NOMO-1 treated with dmso at 0.1 percent for 144 hours (cell line): ENCODE measurements around the gene PALD1.

Source experiments
- DNase-seq: peaks from one replicate; lab custom pipeline; 2025; ENCODE audit not compliant: unreplicated experiment; lab: John Stamatoyannopoulos, UW

Gene PALD1

DNA sequence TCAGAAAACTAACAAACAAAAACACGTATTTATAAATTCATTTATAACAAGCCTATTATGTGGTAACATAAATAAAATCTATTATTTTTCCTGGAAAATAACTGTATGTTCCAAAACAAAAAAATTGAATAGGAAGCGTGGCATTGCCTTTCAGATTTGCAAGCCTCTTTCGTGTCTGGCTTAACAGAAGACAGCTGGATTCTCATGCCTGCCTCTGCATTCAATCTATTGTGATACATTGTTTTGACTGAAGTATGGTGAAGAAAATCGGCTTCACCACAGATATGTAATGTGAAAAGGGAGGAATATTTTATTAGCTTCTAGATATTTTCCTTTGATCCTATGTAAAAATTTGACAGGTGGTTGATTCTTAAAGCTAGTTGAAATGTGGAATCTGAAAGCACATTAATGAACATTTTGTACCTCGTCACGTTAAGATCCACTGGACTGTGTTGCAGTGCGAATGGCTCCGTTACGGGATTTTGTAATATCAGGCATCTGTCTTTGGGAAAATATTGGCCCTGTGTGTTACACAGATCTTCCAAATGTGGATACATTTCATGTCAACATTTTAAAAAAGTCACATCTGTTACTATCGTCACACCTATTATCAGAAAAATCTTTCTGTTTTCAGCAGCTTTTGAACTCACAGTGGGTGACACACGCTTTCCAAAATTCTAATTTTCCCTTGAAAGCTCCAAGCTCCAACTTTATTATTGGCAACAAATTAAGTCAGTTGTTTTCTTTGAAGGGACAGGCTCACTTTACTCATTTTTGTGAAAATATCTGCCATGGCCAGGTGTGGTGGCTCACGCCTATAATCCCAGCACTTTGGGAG lies 26.2 kb downstream of the PALD1 start:
- no peak for DNase-seq

DNA sequence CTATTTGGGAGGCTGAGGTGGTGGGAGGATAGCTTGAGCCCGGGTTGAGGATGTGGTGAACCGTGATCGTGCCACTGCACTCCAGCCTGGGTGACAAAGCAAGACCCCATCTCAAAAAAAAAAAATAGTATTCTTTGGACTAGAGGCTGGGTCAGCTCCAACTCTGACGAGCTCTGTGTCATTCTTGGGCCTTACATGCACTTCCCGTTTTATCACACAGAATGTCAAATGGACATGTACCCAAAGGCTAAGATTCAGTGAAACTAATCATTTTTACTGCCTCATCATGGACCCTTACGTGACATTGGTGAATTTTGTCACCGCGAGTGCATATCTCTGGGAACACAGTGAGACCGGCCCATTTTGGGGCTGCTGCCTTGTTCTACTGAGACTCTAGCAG lies 27.3 kb downstream of the PALD1 start:
- no peak for DNase-seq

DNA sequence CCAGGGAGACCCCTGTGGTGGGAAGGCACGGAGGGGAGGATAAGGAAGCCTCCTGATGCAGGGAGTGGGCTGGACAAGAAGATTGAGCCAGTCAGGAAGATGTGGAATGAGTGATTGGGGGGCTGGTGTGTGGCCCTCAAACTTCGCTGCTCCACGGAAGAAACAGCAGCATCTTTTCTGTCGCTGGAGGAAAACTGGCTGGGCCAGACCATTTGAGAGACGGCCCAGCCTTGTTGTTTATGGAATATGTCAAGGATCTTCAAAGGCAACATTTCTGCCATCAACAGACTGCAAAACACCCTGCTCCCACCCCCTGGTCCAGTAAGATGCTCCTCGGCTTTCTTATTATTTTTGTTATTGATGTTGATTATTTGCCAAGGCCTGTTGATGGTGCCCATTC lies 29.4 kb downstream of the PALD1 start:
- no peak for DNase-seq

DNA sequence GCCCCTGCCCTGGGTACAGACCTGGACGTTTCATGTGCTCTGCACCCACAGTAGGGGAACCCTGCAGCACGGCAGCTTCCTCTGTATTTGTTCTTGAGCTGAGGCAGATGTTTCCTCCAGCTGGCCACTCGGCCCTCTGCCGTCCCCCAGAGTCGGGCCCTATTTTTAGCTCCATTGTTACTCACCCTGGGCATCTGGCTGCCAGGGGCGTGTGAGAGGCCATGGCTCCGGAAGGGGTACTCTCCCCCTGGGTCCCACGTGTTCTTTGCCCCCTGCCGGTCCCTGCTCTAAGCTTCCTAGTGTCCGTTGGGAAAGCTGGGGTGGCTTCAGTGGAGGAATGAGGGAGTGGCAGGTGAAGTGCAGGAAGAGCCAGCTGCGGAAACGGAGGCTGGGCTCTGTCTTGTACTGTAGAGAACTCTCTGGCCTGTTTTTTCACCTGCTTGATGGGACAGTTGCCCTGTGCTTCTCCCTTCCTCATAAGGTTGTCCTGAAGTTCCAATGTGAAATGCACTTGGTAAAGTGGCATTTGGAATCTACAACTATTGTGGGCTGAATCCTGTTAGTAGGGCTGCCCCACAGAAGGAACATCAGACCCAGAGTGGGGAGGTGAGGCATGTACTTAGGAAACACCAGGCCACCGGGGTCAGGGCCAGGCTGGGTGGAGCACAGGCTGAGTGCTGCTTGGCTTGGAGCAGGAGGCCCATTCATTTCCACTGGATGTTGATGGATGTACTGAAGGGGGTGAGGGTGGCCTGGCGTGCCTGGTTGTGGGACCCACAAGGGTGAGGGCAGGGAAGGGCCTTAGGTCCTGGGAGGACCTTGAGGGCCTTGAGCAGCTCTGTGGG lies 30.6 kb downstream of the PALD1 start:
- no peak for DNase-seq

DNA sequence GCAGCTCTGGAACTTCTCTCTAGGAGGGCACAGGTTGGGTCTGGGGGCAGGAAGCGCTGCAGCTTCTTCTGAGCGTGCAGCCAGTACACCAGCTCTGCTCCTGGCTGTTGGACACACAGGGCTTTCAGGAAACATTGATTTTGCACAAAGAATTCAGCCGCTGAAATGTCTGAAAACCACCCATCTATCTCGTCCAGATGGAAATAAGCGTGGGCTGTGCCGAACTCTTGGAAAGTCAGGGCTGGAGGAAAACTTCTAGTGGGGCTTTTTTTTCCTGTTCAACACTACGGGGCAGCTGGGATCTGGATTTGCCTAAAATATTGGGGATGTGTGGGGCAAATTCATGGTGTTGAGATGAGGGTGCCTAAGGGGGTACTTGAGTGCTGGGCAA lies 31.2 kb downstream of the PALD1 start:
- DNase-seq: no peak

DNA sequence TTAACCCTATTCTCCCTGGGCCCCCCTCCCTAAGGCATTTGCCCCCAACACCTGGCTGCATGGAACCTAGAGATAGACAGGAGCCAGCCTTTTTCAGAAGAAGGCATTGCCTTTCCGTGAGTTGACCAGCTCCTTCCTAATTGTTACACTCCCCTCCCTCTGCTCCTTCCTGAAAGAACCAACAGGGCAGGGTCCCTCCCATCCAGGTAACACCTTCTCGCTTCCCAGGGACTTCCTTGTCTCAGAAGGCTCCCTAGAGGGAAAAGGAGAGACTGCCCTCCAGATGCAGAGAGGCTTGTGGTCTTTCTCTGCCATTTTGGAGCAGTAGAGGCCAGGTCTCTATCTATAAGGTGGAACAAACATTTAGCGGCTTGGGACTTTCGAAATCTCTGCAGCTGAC lies 31.9 kb downstream of the PALD1 start:
- DNase-seq: no peak

DNA sequence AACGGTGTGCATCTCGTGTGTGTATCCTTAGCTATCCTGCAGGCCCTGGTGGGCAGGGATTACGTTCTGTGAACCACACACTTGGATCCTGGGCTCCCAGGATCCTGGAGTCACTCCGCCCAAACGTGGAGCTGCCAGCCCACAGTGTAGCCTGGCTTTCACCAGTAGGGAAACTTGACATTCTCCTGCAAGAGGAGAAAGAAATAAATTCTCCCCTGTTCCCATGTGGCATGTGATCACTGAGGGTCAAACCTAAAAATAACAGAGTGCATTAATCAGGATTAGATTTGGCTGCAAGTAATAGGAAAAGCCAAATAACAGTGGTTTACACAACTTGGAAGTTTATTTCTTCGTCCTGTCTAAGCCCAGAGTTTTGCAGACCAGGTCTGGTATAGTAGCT lies 32.3 kb downstream of the PALD1 start:
- no peak for DNase-seq

DNA sequence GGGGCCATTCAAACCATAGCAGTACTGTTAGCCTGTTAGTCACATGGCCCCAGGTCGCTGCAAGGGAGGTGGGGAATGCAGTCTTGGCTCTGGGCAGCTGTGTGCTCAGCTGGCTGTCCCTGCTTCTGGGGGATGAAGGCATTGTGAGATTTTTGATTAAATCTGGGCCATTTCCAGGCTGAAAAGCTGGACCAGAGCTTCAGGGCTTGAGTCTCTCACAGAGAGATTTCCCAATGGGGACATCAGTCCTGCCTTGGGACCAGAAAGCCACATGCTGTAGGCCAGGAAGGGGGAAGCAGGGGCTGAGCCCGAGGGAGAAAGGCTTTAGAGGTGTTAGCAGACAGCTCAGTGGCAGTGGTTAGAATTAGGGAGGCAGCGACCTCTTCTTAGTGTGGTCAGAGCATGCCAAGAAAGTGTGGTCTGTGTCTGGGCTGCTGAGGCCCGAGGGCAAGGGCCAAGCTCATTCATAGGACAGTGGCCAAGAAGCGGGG lies 33.6 kb downstream of the PALD1 start:
- no peak for DNase-seq

DNA sequence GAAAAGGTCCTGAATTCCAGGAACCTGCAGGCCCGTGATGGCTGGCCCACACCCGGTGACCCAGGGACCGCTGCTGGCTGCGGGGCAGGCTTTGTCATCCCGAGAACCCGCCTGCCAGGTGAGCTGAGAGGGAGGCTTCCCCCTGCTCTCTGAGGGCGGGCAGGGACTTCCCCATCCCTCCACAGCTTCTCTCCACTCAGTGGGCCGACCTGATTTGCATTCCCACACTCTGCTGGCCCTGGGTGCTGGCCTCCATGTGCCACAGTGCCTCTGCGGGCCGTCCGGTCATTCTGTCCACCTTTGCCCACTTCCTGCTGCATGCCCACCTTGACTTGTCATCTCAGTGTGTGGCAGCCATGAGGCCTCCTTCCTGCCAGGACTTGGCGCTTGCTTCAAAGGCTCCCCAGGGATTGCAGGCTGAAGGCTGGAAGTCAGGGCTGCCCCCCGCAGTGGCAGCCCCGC lies 35.3 kb downstream of the PALD1 start:
- DNase-seq: no peak

DNA sequence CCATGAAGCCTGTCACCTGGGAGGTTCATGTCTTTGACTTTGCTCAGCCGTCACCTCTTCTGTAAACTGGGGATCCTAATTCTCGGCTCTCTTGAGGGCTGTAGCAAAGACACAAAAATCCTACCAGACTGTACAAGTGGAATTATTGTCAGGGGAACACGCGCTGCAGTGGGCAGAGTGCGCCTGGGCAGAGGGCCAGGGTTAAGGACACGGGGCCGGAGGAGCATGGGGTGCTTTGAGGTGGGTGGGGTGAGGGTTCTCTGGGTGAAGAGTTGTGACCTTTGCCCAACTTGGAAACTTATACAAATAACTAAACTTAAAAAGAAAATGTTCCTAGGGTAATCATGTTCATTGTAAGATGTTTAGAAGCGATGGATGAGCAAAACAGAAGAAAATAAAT lies 36.0 kb downstream of the PALD1 start:
- DNase-seq: no peak

DNA sequence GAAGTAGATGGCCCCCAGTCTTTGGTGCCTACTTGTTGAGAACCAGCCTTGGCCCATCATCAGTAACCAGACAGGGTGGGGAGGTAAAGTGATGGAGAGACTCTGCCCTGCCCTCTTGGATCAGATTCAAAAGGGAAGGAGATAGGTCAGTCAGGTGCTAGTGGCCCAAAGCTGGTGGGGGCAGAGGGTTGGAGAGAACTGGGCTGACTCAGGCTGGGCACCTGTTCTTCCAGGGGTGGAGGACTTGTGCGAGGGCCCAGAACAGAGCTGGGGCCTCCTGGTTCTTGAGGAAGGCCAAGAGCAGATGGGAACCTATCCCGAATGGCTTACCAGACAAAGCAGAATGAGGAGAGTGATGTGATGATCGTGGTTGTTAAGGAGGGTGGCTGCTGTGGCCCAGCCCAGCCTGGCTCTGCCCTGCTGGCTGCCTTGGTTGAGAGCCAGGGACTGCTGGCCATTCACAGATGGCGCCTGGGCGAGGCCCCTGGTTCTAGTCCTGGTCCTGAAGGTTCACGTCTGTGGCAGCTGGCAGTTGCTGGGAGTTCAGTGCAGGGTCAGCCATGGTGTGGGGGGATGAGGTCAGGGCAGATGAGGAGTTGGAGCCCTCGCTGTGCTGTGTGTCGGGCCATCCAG lies 36.6 kb downstream of the PALD1 start:
- DNase-seq: no peak

DNA sequence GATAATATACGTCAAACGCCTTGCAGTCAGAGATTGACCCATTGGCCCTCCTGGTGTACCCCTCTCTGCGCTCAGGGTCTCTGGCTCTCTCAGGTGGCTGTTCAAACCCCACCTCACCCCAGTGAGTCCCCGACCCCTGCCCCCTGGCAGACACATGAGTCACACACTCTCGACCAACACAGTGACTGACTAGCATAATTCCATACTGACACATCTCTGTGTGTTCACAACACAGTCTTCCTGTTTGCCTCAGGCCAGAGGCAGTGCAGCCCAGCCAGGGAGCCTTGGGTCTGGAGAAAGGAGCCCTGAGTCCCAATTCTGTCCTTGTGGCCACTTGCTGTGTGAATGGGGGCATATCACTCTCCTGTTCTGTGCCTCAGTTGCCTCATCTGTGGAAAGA lies 40.1 kb downstream of the PALD1 start:
- no peak for DNase-seq

DNA sequence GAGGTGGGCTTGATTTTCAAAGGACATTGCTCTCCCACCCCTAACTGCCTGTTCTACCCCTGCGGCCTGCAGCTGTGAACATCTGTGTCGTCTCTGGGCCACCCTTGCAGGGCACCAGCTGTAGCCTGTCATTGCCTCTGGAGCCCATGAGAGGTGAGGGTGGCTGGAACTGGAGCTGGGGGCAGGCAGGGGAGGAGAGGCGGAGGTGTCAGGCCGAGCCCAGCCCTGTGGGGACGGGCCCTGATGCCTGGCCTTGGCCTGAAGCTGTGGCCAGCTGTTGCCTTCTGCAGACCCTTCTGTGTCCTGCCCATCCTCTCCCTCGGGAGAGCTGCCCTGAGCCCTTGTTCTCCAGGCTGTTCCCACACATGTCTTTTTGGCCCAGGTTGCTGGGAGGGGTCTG lies 44.5 kb downstream of the PALD1 start:
- DNase-seq: no peak

DNA sequence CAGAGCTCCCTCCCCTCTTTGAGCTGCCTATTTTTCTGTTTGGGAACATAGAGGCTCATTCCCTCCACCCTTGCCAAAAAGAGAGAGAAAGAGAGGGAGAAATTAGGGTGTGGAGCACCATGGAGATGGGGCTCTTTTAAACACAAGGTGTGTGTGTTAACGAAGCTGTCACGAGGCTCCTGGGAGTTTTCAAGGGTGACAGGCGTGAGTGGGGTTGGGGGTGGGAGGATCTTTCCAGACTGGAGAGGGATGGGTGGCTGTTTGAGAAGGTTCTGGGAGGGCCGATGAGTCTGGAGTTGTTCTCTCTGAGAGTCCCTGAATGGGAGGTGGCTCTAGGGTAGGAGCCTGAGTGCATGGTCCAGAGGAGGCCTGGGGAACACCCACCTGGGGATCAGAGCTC lies 45.0 kb downstream of the PALD1 start:
- no peak for DNase-seq

DNA sequence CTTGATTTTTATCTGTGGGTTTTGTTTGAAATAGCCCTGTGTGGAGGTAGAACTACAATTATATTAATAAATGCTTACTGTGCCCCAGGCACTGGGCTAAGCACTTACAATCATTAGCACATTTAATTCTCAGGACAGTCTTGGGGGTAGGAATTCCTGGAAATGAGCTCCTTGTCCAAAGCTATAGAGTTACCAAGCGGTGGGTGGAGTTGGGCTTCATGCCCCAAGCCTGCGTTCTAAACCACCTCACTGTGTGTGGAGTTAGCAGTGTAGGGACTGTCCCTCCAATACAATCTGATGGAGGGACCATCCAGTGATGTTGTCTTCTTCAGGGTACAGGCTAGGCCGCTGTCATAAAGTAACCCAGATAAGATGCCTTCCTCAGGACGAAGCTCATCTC lies 49.7 kb downstream of the PALD1 start:
- DNase-seq: no peak

DNA sequence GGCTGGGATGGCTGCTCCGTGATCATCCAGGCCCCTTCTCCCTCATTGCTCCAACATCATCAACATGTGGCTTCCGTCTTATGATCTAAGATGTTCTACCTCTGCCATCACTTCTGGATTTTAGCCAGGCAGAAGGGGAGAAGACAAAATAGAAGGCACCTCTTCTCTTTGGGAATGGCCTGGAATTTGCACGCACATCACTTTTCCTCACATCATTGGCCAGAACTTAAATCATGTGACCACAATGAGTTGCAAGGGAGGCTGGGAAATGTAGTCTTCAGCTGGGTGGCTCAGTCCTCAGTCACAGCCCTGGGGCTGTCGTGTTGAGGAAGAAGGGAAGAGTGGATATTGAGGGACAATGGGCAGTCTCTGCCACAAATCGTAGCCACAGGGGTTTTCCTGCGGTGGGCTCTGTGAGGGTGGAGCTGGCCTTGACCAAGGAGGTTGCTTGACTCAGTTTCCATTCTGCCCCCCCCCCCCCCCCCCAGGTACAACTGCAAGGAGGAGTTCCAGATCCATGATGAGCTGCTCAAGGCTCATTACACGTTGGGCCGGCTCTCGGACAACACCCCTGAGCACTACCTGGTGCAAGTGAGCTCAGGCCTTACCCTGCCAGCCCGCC lies 50.3 kb downstream of the PALD1 start:
- no peak for DNase-seq

DNA sequence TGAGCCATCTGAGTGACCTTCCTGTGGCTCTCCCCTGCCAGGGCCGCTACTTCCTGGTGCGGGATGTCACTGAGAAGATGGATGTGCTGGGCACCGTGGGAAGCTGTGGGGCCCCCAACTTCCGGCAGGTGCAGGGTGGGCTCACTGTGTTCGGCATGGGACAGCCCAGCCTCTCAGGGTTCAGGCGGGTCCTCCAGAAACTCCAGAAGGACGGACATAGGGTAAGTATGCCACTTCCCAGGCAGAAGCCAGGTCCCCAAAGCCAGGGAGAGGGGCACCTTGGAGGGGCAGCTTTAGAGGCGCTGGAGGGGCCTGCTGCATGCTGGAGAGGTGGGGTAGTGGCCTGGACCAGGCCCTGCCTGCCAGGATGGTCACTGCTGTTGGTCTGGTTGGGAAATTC lies 51.3 kb downstream of the PALD1 start:
- no peak for DNase-seq

DNA sequence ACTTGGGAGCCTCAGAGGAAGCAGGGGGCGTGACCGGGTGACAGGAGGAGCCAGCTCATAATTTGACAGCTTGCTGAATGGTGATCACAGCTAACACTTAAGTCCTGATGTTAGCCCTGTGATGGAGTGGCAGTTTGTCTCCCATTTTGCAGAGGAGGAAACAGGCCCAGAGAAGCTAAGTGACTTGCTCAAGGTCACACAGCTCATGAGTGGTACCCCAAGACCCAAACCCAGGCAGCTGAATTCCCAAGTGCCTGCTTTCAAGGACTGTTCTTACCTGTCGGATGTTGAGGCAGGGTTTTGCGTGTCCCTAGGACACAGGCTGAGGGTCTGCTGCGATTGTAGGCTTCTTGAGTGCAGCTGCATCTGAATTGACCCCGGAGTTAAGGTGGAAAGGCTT lies 51.7 kb downstream of the PALD1 start:
- DNase-seq: no peak

DNA sequence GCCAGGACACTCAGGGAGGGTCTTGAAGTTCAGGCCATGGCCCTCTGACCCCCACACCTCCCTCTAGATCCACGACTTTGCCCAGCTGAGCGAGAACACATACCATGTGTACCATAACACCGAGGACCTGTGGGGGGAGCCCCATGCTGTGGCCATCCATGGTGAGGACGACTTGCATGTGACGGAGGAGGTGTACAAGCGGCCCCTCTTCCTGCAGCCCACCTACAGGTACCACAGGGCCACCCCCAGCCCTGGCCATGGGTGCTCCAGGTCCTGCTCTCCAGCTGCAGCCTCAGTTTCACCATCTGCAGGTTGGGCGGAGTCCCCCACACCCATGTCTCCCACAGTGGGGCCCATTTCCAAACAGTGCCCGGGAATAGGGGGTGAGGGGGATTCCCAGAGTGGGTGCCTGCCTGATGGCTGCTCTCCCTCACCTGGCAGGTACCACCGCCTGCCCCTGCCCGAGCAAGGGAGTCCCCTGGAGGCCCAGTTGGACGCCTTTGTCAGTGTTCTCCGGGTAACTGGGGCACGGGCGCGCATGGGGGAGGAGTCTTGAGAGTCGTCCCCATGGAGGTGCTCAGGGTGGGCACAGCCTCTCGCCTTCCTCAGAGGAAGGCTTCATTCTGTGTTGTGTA lies 54.1 kb downstream of the PALD1 start:
- DNase-seq: no peak

DNA sequence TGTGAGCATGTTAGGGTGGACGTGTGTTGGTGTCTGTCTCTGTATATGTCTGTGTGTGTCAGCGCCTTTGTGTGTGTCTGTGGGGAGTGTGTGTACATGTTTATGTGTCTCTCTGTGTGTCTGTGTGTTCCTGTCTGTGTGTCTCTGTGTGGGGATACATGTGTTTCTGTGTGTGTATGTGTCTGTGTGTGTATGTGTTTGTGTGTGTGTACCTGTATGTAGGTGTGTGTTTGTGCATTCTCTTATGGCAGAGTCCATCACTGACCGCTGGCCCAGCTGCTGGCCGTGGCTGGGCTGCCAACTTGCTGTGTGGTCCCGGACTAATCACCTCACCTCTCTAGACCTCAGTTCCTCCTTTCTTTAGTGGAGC lies 54.6 kb downstream of the PALD1 start:
- no peak for DNase-seq

DNA sequence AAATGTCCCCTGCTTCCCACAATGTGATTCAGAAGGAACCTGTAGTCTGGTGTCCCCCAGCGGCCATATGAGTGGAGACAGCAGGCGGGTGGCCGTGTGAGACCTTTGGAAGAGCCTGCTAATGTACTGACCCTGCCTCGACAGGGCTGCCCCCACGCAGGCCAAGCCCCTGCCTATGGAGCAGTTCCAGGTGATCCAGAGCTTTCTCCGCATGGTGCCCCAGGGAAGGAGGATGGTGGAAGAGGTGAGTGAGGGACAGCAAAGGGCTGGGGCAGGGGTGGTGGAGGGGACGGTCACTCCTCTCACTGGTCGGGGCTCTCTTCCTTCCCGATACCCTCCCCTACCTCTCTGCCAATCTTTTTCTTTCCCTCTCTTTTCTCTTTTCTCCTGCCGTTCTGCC lies 55.7 kb downstream of the PALD1 start:
- DNase-seq: no peak
